ENCODE data around the gene ATP5IF1. TPM values are rescaled to one million over a fixed set of nuclear protein-coding genes. Genes with fewer than 3 reads are reported as not detected.

ATP5IF1 gene
- total and polyA plus RNA-seq, 9 of the 15 experiments (the other 6 are each of a cell fraction or from before 2014, with no cell fraction given): 292 to 1,422 (median 388) TPM

- TF ChIP-seq KLF6 (CRISPR knock-in tag; IDR thresholded peaks at IDR 0.05; ENCODE audit: borderline replicate concordance): 0 out of 2 replicates have a peak, but pooled peaks have one; percentile 2
- no peak for TF ChIP-seq ZNF217 (CRISPR knock-in tag; IDR thresholded peaks at IDR 0.05)
- TF ChIP-seq NFYB (IDR thresholded peaks at IDR 0.05; ENCODE audit: extremely low read depth, insufficient read length): peak; percentile 71
- TF ChIP-seq E2F8 (IDR thresholded peaks at IDR 0.05; ENCODE audit: low read depth, partially characterized antibody): no peak
- peak; percentile 52 for TF ChIP-seq MYC (IDR thresholded peaks at IDR 0.05; ENCODE audit: low read depth, low read length)
- TF ChIP-seq MYC (CRISPR knock-in tag; IDR thresholded peaks at IDR 0.05; ENCODE audit: borderline replicate concordance, low read depth): peak; percentile 57; the same call in 1 of the 2 replicates
- peak; percentile 99 for TF ChIP-seq POLR2G (IDR thresholded peaks at IDR 0.05; ENCODE audit: low read depth, low read length)
- no peak for TF ChIP-seq ZNF280B (CRISPR knock-in tag; IDR thresholded peaks at IDR 0.05)
- no peak for TF ChIP-seq ZFP30 (CRISPR knock-in tag; IDR thresholded peaks at IDR 0.05; ENCODE audit: borderline replicate concordance)
- no peak for TF ChIP-seq XRCC4 (IDR thresholded peaks at IDR 0.05; ENCODE audit: extremely low read depth, insufficient read depth, insufficient read length)
- no peak for TF ChIP-seq CLOCK (CRISPR knock-in tag; IDR thresholded peaks at IDR 0.05; ENCODE audit: borderline replicate concordance)
- peak; percentile 98 for TF ChIP-seq CHD1 (IDR thresholded peaks at IDR 0.05; ENCODE audit: low read length)
- peak; percentile 95 for TF ChIP-seq ZNF830 (CRISPR knock-in tag; IDR thresholded peaks at IDR 0.05)
- TF ChIP-seq RREB1 (CRISPR knock-in tag; IDR thresholded peaks at IDR 0.05): no peak
Measured at GRCh38 chr1:28259252-28259933, 23.5 kb downstream of the ATP5IF1 start, which contains the start of gene SESN2 (continued).

Data from K562 (cell line).